Measurements from ENCODE around the gene CNOT4. TPM values are rescaled to one million over a fixed set of nuclear protein-coding genes. Genes with fewer than 3 reads are reported as not detected.

CNOT4 gene
- total RNA-seq, 1 donor from 2014 or later, result 25.8 TPM

GRCh38 chr7:135392701-135393100 is 117.2 kb downstream of the CNOT4 start:
- ATAC-seq (no peak), DNase-seq (no peak)
- Histone ChIP-seq H3K27me3 (no peaks in the 10 kb centered on the region), H3K4me1 (no peaks in the 10 kb centered on the region), H3K4me3 (no peak overlapping the region), H3K36me3 (peaks cover 43% of the 10 kb centered on the region), H3K27ac (no peak overlapping the region), H3K9me3 (no peaks in the 10 kb centered on the region)
- TF ChIP-seq CTCF (IDR thresholded peaks at IDR 0.05), result no peak
- intact Hi-C loops (cut with DNase I), result no loop called here

- no peaks in the 10 kb centered on the region for H3K4me1 ChIP-seq
- intact Hi-C loops (cut with DNase I), result no loop called here
These were observed 118.4 kb downstream of the CNOT4 start for GRCh38 chr7:135391514-135391913.

GRCh38 chr7:135390829-135391228 is 119.1 kb downstream of the CNOT4 start:
- no peak overlapping the region for H3K4me3 ChIP-seq
- TF ChIP-seq CTCF (IDR thresholded peaks at IDR 0.05), result no peak
- intact Hi-C loops (cut with DNase I), result no loop called here
- H3K27ac ChIP-seq, result no peak overlapping the region
- no peak for ATAC-seq
- H3K9me3 ChIP-seq, result no peaks in the 10 kb centered on the region
- H3K36me3 ChIP-seq, result peaks cover 47% of the 10 kb centered on the region
- H3K4me1 ChIP-seq, result no peaks in the 10 kb centered on the region
- no peaks in the 10 kb centered on the region for H3K27me3 ChIP-seq
- no peak for DNase-seq

More at GRCh38 chr7:135391514-135391913, 118.4 kb downstream of the CNOT4 start:
- Histone ChIP-seq H3K27ac (no peak overlapping the region), H3K36me3 (peaks cover 48% of the 10 kb centered on the region), H3K9me3 (no peaks in the 10 kb centered on the region), H3K4me3 (no peak overlapping the region), H3K27me3 (no peaks in the 10 kb centered on the region)
- TF ChIP-seq CTCF (IDR thresholded peaks at IDR 0.05), result no peak
- DNase-seq, result no peak
- no peak for ATAC-seq

- H3K4me1 ChIP-seq, result no peaks in the 10 kb centered on the region
- H3K27me3 ChIP-seq, result no peaks in the 10 kb centered on the region
- no peak for TF ChIP-seq CTCF (IDR thresholded peaks at IDR 0.05)
These were observed 119.9 kb downstream of the CNOT4 start for GRCh38 chr7:135389971-135390370.

GRCh38 chr7:135388616-135389015 is 121.3 kb downstream of the CNOT4 start:
- H3K9me3 ChIP-seq, result no peaks in the 10 kb centered on the region
- no peaks in the 10 kb centered on the region for H3K27me3 ChIP-seq
- peaks cover 27% of the 10 kb centered on the region for H3K36me3 ChIP-seq
- H3K27ac ChIP-seq, result no peak overlapping the region
- intact Hi-C loops (cut with DNase I), result no loop called here
- TF ChIP-seq CTCF (IDR thresholded peaks at IDR 0.05), result no peak
- no peaks in the 10 kb centered on the region for H3K4me1 ChIP-seq
- ATAC-seq (no peak), DNase-seq (no peak)
- H3K4me3 ChIP-seq, result no peak overlapping the region

More at GRCh38 chr7:135389971-135390370, 119.9 kb downstream of the CNOT4 start:
- Histone ChIP-seq H3K27ac (no peak overlapping the region), H3K36me3 (peaks cover 40% of the 10 kb centered on the region), H3K9me3 (no peaks in the 10 kb centered on the region), H3K4me3 (no peak overlapping the region)
- intact Hi-C loops (cut with DNase I), result no loop called here
- DNase-seq (no peak), ATAC-seq (no peak)

- DNase-seq (no peak), ATAC-seq (no peak)
- Histone ChIP-seq H3K4me3 (no peak overlapping the region), H3K27ac (no peak overlapping the region), H3K4me1 (no peaks in the 10 kb centered on the region), H3K9me3 (no peaks in the 10 kb centered on the region), H3K27me3 (no peaks in the 10 kb centered on the region), H3K36me3 (peaks cover 17% of the 10 kb centered on the region)
- intact Hi-C loops (cut with DNase I), result no loop called here
- no peak for TF ChIP-seq CTCF (IDR thresholded peaks at IDR 0.05)
These were observed 123.1 kb downstream of the CNOT4 start for GRCh38 chr7:135386776-135387175.

Data from upper lobe of right lung (tissue), 1 donor.